ENCODE data around the gene ORAI2.
"Not testable (repeated sequence)": the region's sequence is repeated elsewhere in the genome, so short reads cannot be mapped to it uniquely, and the experiment has no call there.

Gene ORAI2

GRCh38 chr7:102433219-102434038 is at the start of gene ORAI2:
ORAI2 (plus strand) TSS chr7:102433575; CDS start chr7:102438957, 5,382 bp downstream.
- peak; percentile 82 to 86 (median 82) for DNase-seq (ENCODE audit: low read depth in 3 of 3)

- DNase-seq (ENCODE audit: low read depth in 3 of 3): no peak
Observed at GRCh38 chr7:102387064-102387463, 46.3 kb upstream of the ORAI2 start.

- DNase-seq (ENCODE audit: low read depth in 3 of 3): no peak
Observed at GRCh38 chr7:102389810-102390209, 43.6 kb upstream of the ORAI2 start.

- peak; percentile 31 to 51 (median 44) for DNase-seq (ENCODE audit: low read depth in 3 of 3)
Observed at GRCh38 chr7:102390697-102391484, 42.5 kb upstream of the ORAI2 start.

GRCh38 chr7:102392330-102392729 is 41.0 kb upstream of the ORAI2 start:
- no peak for DNase-seq (ENCODE audit: low read depth in 3 of 3)

GRCh38 chr7:102393467-102393866 is 39.9 kb upstream of the ORAI2 start:
- no peak for DNase-seq (ENCODE audit: low read depth in 3 of 3)

GRCh38 chr7:102395592-102395872 is 37.8 kb upstream of the ORAI2 start:
- no peak for DNase-seq (ENCODE audit: low read depth in 3 of 3)

- peak; percentile 52 to 77 (median 69) for DNase-seq (ENCODE audit: low read depth in 3 of 3)
Observed at GRCh38 chr7:102395873-102396709, 37.3 kb upstream of the ORAI2 start, which contains the start of gene PRKRIP1. PRKRIP1 (plus strand) TSS chr7:102396363; CDS start chr7:102396412, 49 bp downstream.

GRCh38 chr7:102396710-102397019 is 36.7 kb upstream of the ORAI2 start:
- no peak for DNase-seq (ENCODE audit: low read depth in 3 of 3)

GRCh38 chr7:102398543-102398942 is 34.8 kb upstream of the ORAI2 start:
- DNase-seq (ENCODE audit: low read depth in 3 of 3): no peak

- no peak for DNase-seq (ENCODE audit: low read depth in 3 of 3)
Observed at GRCh38 chr7:102400360-102400759, 33.0 kb upstream of the ORAI2 start.

GRCh38 chr7:102403563-102403962 is 29.8 kb upstream of the ORAI2 start:
- no peak for DNase-seq (ENCODE audit: low read depth in 3 of 3)

GRCh38 chr7:102404005-102404861 is 29.1 kb upstream of the ORAI2 start:
- no peak for DNase-seq (ENCODE audit: low read depth in 3 of 3)

GRCh38 chr7:102404862-102405188 is 28.6 kb upstream of the ORAI2 start:
- DNase-seq (ENCODE audit: low read depth in 3 of 3): not testable (repeated sequence)

- DNase-seq (ENCODE audit: low read depth in 3 of 3): no peak
Observed at GRCh38 chr7:102407910-102408309, 25.5 kb upstream of the ORAI2 start.

GRCh38 chr7:102408530-102408929 is 24.8 kb upstream of the ORAI2 start:
- DNase-seq (ENCODE audit: low read depth in 3 of 3): not testable (repeated sequence)

GRCh38 chr7:102409340-102409739 is 24.0 kb upstream of the ORAI2 start:
- no peak for DNase-seq (ENCODE audit: low read depth in 3 of 3)

GRCh38 chr7:102410123-102410522 is 23.3 kb upstream of the ORAI2 start:
- DNase-seq (ENCODE audit: low read depth in 3 of 3): no peak

GRCh38 chr7:102410918-102411317 is 22.5 kb upstream of the ORAI2 start:
- DNase-seq (ENCODE audit: low read depth in 3 of 3): no peak

GRCh38 chr7:102412548-102412947 is 20.8 kb upstream of the ORAI2 start:
- no peak for DNase-seq (ENCODE audit: low read depth in 3 of 3)

GRCh38 chr7:102413091-102413490 is 20.3 kb upstream of the ORAI2 start:
- DNase-seq (ENCODE audit: low read depth in 3 of 3): no peak

All from stimulated activated CD4-positive, alpha-beta T cell treated with anti-CD3 and anti-CD28 coated beads, TNF-alpha, amount 100 ng/mL, for 4 hours (primary cell).